ENCODE measurements around the gene SCO1. TPM values are rescaled to one million over a fixed set of nuclear protein-coding genes. Genes with fewer than 3 reads are reported as not detected.

SCO1 gene
- total and polyA plus RNA-seq, 4 donors, result 9.5 to 24.4 (median 16.4) TPM

DNA sequence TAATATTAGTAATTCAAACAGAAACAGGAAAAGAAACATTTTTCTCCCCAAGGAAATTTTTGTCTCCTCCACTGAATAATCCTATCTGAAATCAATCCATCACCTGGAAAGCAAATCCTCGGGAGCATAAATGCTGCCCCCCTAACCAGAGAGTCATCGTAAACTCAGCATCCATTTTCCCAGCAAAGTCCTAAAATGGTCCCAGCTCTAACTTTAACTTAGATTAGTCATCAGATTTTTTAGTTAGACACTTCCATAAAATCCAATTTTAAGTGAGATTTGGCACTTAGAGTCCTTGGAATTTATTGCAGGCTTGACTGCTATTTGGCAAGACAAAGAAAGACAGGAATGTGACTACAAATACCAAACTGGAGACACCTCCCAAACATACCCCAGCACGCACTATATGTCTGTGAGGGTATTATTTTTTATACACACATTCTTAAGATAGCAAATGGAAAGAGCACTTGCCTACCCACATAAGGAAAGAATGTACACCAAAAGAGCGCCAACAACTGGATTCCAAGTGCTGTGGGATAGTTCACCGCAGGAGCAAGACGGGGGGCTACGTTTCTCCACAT is 15.4 kb downstream of the SCO1 start:
- Histone ChIP-seq H3K27me3 (ENCODE audit: control insufficient read depth in 1 of 2, insufficient read depth in 2 of 2, low read length in 1 of 2) (no peaks in the 10 kb centered on the region), H3K36me3 (ENCODE audit: control insufficient read depth in 1 of 2, insufficient read depth in 2 of 2, low read length in 1 of 2) (peaks cover 3% of the 10 kb centered on the region in 2 donors), H3K9me3 (ENCODE audit: control insufficient read depth, low read length) (no peaks in the 10 kb centered on the region), H3K4me3 (ENCODE audit: low read length in 2 of 2) (no peak overlapping the region), H3K4me1 (ENCODE audit: control insufficient read depth in 1 of 2, insufficient read depth in 2 of 2, low read length in 2 of 2) (peaks cover 0 to 1% of the 10 kb centered on the region in 2 donors), H3K27ac (ENCODE audit: low read depth in 1 of 2, low read length in 2 of 2) (peak overlapping the region; percentile 79 to 90)
- no peak for ATAC-seq (ENCODE audit: low FRiP score)
- intact Hi-C loops (cut with DNase I), result loop anchor here (5.0 to 10.0 kb wide), 2 partner anchors 35 to 53 kb away; partner anchors contain the start of gene TMEM220 (in 1 of the 2)
- WGBS, 2 donors, result 7 to 8% methylated on average over 7 of the region's 7 CpGs
- DNase-seq, result no peak

DNA sequence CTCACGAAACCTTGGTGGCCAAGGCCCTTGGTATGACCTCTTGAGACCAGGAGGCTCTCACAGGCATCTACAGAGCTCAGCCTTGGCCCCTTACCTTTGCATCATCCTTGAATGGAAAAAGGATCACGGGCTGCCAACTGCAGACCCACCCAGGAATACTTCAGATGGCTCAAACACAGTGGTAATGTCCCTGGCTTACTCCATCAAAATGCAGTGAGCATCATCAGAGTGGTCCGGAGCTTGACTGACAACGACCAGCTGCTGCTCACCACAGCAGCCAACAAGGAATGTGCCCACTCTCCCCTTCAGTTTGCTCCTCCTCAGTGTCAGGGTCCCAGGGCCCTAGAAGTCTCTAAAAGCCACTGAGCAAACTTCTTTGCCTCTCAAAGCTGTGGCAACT is 22.6 kb downstream of the SCO1 start:
- DNase-seq (no peak), ATAC-seq (ENCODE audit: low FRiP score) (no peak)
- intact Hi-C loops (cut with DNase I), result no loop called here
- H3K4me3 ChIP-seq (ENCODE audit: low read length in 2 of 2), result no peak overlapping the region
- no peaks in the 10 kb centered on the region for H3K9me3 ChIP-seq (ENCODE audit: control insufficient read depth, low read length)
- no peaks in the 10 kb centered on the region for H3K4me1 ChIP-seq (ENCODE audit: control insufficient read depth in 1 of 2, insufficient read depth in 2 of 2, low read length in 2 of 2)
- H3K36me3 ChIP-seq (ENCODE audit: control insufficient read depth in 1 of 2, insufficient read depth in 2 of 2, low read length in 1 of 2), result peaks cover 0 to 1% of the 10 kb centered on the region in 2 donors
- WGBS, 2 donors, result 97 to 99% methylated on average over 4 of the region's 4 CpGs
- no peak overlapping the region for H3K27ac ChIP-seq (ENCODE audit: low read depth in 1 of 2, low read length in 2 of 2)
- H3K27me3 ChIP-seq (ENCODE audit: control insufficient read depth in 1 of 2, insufficient read depth in 2 of 2, low read length in 1 of 2), result no peaks in the 10 kb centered on the region

DNA sequence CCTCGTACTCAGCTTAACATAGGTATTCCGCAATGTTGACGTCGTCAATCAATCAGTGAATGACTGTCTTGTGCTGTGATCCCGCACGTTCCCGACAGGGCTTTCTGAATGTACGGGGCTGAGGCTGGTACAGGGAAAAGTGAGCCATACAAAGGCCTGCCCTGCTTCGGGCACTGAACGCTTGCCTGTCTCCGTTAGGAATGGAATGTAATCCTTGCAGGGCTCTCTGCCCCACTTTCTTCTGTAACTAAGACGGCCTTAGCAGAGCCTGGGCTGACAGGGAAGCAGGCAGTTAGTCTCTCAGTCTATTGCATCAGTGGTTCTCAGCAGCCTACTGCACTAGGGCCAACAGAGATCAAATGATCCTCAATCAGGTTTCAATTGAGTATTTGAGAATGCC is 24.0 kb downstream of the SCO1 start:
- Histone ChIP-seq H3K4me1 (ENCODE audit: control insufficient read depth in 1 of 2, insufficient read depth in 2 of 2, low read length in 2 of 2) (no peaks in the 10 kb centered on the region), H3K27ac (ENCODE audit: low read depth in 1 of 2, low read length in 2 of 2) (no peak overlapping the region), H3K27me3 (ENCODE audit: control insufficient read depth in 1 of 2, insufficient read depth in 2 of 2, low read length in 1 of 2) (no peaks in the 10 kb centered on the region), H3K36me3 (ENCODE audit: control insufficient read depth in 1 of 2, insufficient read depth in 2 of 2, low read length in 1 of 2) (peaks cover 0 to 1% of the 10 kb centered on the region in 2 donors), H3K4me3 (ENCODE audit: low read length in 2 of 2) (no peak overlapping the region), H3K9me3 (ENCODE audit: control insufficient read depth, low read length) (no peaks in the 10 kb centered on the region)
- intact Hi-C loops (cut with DNase I), result no loop called here
- 86 to 88% methylated on average over 12 of the region's 12 CpGs for WGBS, 2 donors
- ATAC-seq (ENCODE audit: low FRiP score), result no peak
- DNase-seq, result no peak

DNA sequence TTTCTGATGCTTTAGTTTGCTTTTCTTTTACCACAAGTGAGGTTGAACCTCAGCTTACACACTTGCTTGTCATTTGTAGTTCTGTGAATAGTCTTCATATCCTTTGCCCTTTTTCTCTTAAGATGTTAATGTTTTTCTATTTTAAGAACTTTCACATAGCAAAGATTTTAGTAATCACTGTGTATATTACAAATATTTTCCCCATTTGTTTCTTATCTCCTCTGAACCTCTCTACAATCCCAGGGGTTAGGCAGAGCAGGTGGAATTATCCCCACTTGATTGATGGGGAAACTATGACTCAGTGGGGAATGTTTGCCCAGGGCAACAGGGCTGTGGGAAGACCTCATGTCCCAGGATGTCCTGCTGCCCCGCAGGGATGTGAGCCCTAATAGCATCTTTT is 28.6 kb downstream of the SCO1 start:
- no peak overlapping the region for H3K27ac ChIP-seq (ENCODE audit: low read depth in 1 of 2, low read length in 2 of 2)
- H3K4me3 ChIP-seq (ENCODE audit: low read length in 2 of 2), result no peak overlapping the region
- ATAC-seq (ENCODE audit: low FRiP score), result no peak
- WGBS, 2 donors, result 0 to 6% methylated on average over 1 of the region's 1 CpG
- no peak for DNase-seq
- no peaks in the 10 kb centered on the region for H3K9me3 ChIP-seq (ENCODE audit: control insufficient read depth, low read length)
- H3K27me3 ChIP-seq (ENCODE audit: control insufficient read depth in 1 of 2, insufficient read depth in 2 of 2, low read length in 1 of 2), result no peaks in the 10 kb centered on the region
- intact Hi-C loops (cut with DNase I), result loop anchor here in 1 of 2 donors (1.0 kb wide), 1 partner anchor 12 kb away; no protein-coding TSS in a partner anchor
- H3K36me3 ChIP-seq (ENCODE audit: control insufficient read depth in 1 of 2, insufficient read depth in 2 of 2, low read length in 1 of 2), result no peaks in the 10 kb centered on the region
- no peaks in the 10 kb centered on the region for H3K4me1 ChIP-seq (ENCODE audit: control insufficient read depth in 1 of 2, insufficient read depth in 2 of 2, low read length in 2 of 2)

DNA sequence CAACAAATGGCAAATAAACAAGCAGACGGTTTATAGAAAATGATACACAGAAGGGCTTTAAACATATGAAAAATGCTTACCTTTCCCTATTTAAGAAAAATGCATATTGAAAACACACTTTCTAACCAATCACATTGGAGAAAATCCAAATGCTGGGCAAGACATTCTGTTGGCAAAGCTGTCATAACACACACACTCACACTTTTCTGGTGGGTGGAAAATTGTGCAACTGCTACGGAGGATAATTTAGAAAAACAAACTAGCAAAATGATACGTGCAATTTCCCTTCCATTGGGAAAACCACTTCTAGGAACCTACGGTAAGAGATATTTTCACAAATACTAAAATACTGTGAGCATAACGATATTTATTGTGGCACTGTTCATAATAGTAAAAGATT is 30.4 kb downstream of the SCO1 start:
- ATAC-seq (ENCODE audit: low FRiP score) (no peak), DNase-seq (no peak)
- Histone ChIP-seq H3K27ac (ENCODE audit: low read depth in 1 of 2, low read length in 2 of 2) (no peak overlapping the region), H3K4me1 (ENCODE audit: control insufficient read depth in 1 of 2, insufficient read depth in 2 of 2, low read length in 2 of 2) (no peaks in the 10 kb centered on the region), H3K36me3 (ENCODE audit: control insufficient read depth in 1 of 2, insufficient read depth in 2 of 2, low read length in 1 of 2) (no peaks in the 10 kb centered on the region), H3K9me3 (ENCODE audit: control insufficient read depth, low read length) (no peaks in the 10 kb centered on the region), H3K4me3 (ENCODE audit: low read length in 2 of 2) (no peak overlapping the region), H3K27me3 (ENCODE audit: control insufficient read depth in 1 of 2, insufficient read depth in 2 of 2, low read length in 1 of 2) (no peaks in the 10 kb centered on the region)
- intact Hi-C loops (cut with DNase I), result no loop called here
- 63 to 77% methylated on average over 5 of the region's 5 CpGs for WGBS, 2 donors

DNA sequence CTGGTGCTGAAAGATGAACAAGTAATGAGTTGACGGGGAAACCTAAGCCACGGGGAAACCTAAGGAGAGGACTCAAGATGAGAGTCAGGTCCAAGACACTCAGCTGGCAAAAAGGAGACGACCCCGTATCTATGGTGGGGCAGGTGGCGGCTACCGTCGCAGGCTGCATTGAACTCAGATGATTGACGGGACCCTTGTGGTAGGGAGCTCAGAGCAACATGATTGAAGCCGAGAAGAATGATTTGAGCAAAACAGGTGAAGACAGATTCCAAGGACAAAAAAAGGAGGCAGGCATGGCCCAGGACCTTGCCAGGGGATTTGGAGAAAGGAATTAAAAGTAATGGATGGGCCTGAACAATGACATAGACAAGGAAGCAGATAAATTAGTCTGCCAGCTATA is 32.8 kb downstream of the SCO1 start:
- H3K36me3 ChIP-seq (ENCODE audit: control insufficient read depth in 1 of 2, insufficient read depth in 2 of 2, low read length in 1 of 2), result no peaks in the 10 kb centered on the region
- DNase-seq, result no peak
- 92 to 94% methylated on average over 9 of the region's 9 CpGs for WGBS, 2 donors
- no peak overlapping the region for H3K4me3 ChIP-seq (ENCODE audit: low read length in 2 of 2)
- H3K9me3 ChIP-seq (ENCODE audit: control insufficient read depth, low read length), result no peaks in the 10 kb centered on the region
- no peak for ATAC-seq (ENCODE audit: low FRiP score)
- no peaks in the 10 kb centered on the region for H3K27me3 ChIP-seq (ENCODE audit: control insufficient read depth in 1 of 2, insufficient read depth in 2 of 2, low read length in 1 of 2)
- intact Hi-C loops (cut with DNase I), result no loop called here
- H3K27ac ChIP-seq (ENCODE audit: low read depth in 1 of 2, low read length in 2 of 2), result no peak overlapping the region
- no peaks in the 10 kb centered on the region for H3K4me1 ChIP-seq (ENCODE audit: control insufficient read depth in 1 of 2, insufficient read depth in 2 of 2, low read length in 2 of 2)

DNA sequence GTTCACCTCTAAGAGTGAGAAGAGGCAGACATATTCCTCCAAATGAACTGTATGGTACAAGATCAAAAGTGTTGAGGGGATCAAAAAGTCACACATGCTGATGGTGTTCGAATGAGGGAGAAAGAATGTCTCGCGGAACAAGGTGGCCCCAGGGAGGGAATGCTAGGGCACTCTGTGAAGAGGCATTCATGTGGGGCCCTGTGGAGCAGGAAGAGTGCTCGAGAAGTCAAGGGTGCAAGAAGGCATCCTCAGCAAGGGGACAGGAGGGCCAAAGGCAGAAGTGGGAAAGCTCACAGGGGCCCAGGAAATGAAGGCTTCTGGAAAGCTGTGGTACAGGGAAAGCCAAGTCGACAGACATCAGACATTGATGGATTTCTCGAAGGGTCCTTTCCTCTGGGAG is 34.1 kb downstream of the SCO1 start:
- Histone ChIP-seq H3K36me3 (ENCODE audit: control insufficient read depth in 1 of 2, insufficient read depth in 2 of 2, low read length in 1 of 2) (no peaks in the 10 kb centered on the region), H3K4me3 (ENCODE audit: low read length in 2 of 2) (no peak overlapping the region), H3K9me3 (ENCODE audit: control insufficient read depth, low read length) (no peaks in the 10 kb centered on the region), H3K27me3 (ENCODE audit: control insufficient read depth in 1 of 2, insufficient read depth in 2 of 2, low read length in 1 of 2) (no peaks in the 10 kb centered on the region), H3K4me1 (ENCODE audit: control insufficient read depth in 1 of 2, insufficient read depth in 2 of 2, low read length in 2 of 2) (no peaks in the 10 kb centered on the region), H3K27ac (ENCODE audit: low read depth in 1 of 2, low read length in 2 of 2) (no peak overlapping the region)
- DNase-seq (no peak), ATAC-seq (ENCODE audit: low FRiP score) (no peak)
- 89 to 91% methylated on average over 6 of the region's 6 CpGs for WGBS, 2 donors
- intact Hi-C loops (cut with DNase I), result no loop called here

DNA sequence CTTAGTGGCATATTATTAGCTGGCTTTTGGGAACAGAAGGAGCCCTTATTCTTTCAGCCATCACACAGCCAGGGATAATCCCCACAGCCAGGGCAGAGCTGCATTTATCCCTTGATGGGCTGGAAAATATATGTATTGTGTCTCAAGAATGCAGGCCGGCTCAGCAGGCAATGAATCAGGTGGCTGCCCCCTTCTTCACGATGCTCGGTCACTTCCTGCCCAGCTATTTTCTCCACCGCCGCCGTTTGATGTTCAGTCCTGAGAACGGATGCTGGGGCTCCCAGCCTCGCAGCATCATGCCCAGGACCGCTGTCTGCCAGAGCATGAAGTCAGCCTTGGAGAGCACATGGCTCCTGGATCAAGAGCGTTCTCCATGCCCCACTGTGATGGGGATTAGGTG is 35.9 kb downstream of the SCO1 start:
- Histone ChIP-seq H3K27me3 (ENCODE audit: control insufficient read depth in 1 of 2, insufficient read depth in 2 of 2, low read length in 1 of 2) (no peaks in the 10 kb centered on the region), H3K36me3 (ENCODE audit: control insufficient read depth in 1 of 2, insufficient read depth in 2 of 2, low read length in 1 of 2) (no peaks in the 10 kb centered on the region), H3K27ac (ENCODE audit: low read depth in 1 of 2, low read length in 2 of 2) (no peak overlapping the region), H3K4me1 (ENCODE audit: control insufficient read depth in 1 of 2, insufficient read depth in 2 of 2, low read length in 2 of 2) (no peaks in the 10 kb centered on the region), H3K4me3 (ENCODE audit: low read length in 2 of 2) (no peak overlapping the region), H3K9me3 (ENCODE audit: control insufficient read depth, low read length) (no peaks in the 10 kb centered on the region)
- intact Hi-C loops (cut with DNase I), result no loop called here
- ATAC-seq (ENCODE audit: low FRiP score) (no peak), DNase-seq (no peak)
- whole genome bisulfite sequencing, 2 donors, result 72 to 81% methylated on average over 10 of the region's 10 CpGs

DNA sequence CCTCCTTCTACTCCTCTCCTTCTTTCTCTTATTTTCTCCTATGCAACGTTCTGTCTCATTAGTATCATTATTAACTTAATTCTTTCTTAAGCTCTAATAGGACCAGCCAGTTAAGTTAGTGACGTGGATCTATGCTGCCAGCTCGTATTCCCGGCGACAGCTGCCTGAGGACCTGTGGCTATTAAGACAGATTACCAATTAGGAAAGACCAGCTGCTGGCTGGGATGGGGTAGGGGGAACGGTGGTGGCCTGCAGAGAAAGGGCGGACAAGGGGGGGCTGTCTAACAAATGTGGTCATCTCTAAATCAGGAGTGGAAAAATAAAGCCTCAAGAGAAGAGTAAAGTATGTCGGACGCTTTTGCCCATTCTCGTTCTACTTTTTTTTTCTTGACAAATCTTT is 39.5 kb downstream of the SCO1 start:
- no peak overlapping the region for H3K27ac ChIP-seq (ENCODE audit: low read depth in 1 of 2, low read length in 2 of 2)
- no peak overlapping the region for H3K4me3 ChIP-seq (ENCODE audit: low read length in 2 of 2)
- H3K27me3 ChIP-seq (ENCODE audit: control insufficient read depth in 1 of 2, insufficient read depth in 2 of 2, low read length in 1 of 2), result no peaks in the 10 kb centered on the region
- no peaks in the 10 kb centered on the region for H3K4me1 ChIP-seq (ENCODE audit: control insufficient read depth in 1 of 2, insufficient read depth in 2 of 2, low read length in 2 of 2)
- ATAC-seq (ENCODE audit: low FRiP score) (no peak), DNase-seq (no peak)
- WGBS, 2 donors, result 73 to 80% methylated on average over 10 of the region's 10 CpGs
- no peaks in the 10 kb centered on the region for H3K36me3 ChIP-seq (ENCODE audit: control insufficient read depth in 1 of 2, insufficient read depth in 2 of 2, low read length in 1 of 2)
- intact Hi-C loops (cut with DNase I), result no loop called here
- no peaks in the 10 kb centered on the region for H3K9me3 ChIP-seq (ENCODE audit: control insufficient read depth, low read length)
